ENCODE data around the gene STARD8. TPM values are rescaled to one million over a fixed set of nuclear protein-coding genes. Genes with fewer than 3 reads are reported as not detected.

Gene STARD8
- total and polyA plus RNA-seq, 2 donors (not counting 3 experiments of a cell fraction or from before 2014, with no cell fraction given), result 6.8 to 14.8 TPM

- ChIA-PET POLR2A (no interaction called here), CTCF (no interaction called here)
- Histone ChIP-seq H3K9me1 (replicated peaks; ENCODE audit: control insufficient read depth, extremely low read depth, insufficient read depth, low read length) (no peaks in the 10 kb centered on the region), H3K4me3 (replicated peaks in 1 of 3; ENCODE audit: insufficient read depth in 1 of 3, low read depth in 1 of 3, low read length in 3 of 3) (no peak overlapping the region), H3K4me1 (ENCODE audit: control insufficient read depth, extremely low read depth, insufficient read depth, low read length) (peaks cover 5% of the 10 kb centered on the region), H3K27me3 (ENCODE audit: control insufficient read depth in 2 of 2, insufficient read depth in 2 of 2, low read length in 2 of 2) (no peaks in the 10 kb centered on the region), H3K9ac (replicated peaks; ENCODE audit: extremely low read depth, insufficient read depth, low read length) (no peak overlapping the region), H2AFZ (ENCODE audit: low read depth, low read length) (no peak overlapping the region), H3K27ac (ENCODE audit: insufficient read depth, low read depth, low read length) (no peak overlapping the region), H3K79me2 (ENCODE audit: control insufficient read depth, insufficient read depth, low read length) (no peaks in the 10 kb centered on the region), H3K36me3 (ENCODE audit: control insufficient read depth in 2 of 2, extremely low read depth in 1 of 2, insufficient read depth in 2 of 2, low read length in 2 of 2) (no peaks in the 10 kb centered on the region), H3K9me3 (replicated peaks; ENCODE audit: control insufficient read depth, insufficient read depth, low read length) (no peaks in the 10 kb centered on the region), H3K4me2 (ENCODE audit: insufficient read depth, low read length) (no peak overlapping the region), H4K20me1 (replicated peaks; ENCODE audit: control insufficient read depth, extremely low read depth, insufficient read depth, low read length) (no peaks in the 10 kb centered on the region)
- no TSS peak for BruUV-seq (replicated peaks)
- intact Hi-C loops (cut with micrococcal nuclease) (no loop called here), dilution Hi-C loops (cut with MboI; ENCODE audit: extremely low pct_ligation_motif_present, low sequenced_read_pairs) (no loop called here)
- no peak for FAIRE-seq
- DNase-seq (ENCODE audit: low read depth, low spot score), result no peak
- TF ChIP-seq, protein P1, sequence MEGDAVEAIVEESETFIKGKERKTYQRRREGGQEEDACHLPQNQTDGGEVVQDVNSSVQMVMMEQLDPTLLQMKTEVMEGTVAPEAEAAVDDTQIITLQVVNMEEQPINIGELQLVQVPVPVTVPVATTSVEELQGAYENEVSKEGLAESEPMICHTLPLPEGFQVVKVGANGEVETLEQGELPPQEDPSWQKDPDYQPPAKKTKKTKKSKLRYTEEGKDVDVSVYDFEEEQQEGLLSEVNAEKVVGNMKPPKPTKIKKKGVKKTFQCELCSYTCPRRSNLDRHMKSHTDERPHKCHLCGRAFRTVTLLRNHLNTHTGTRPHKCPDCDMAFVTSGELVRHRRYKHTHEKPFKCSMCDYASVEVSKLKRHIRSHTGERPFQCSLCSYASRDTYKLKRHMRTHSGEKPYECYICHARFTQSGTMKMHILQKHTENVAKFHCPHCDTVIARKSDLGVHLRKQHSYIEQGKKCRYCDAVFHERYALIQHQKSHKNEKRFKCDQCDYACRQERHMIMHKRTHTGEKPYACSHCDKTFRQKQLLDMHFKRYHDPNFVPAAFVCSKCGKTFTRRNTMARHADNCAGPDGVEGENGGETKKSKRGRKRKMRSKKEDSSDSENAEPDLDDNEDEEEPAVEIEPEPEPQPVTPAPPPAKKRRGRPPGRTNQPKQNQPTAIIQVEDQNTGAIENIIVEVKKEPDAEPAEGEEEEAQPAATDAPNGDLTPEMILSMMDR (IDR thresholded peaks at IDR 0.05; ENCODE audit: extremely low read depth in 1 of 2, insufficient read depth in 1 of 2, low read depth in 1 of 2, low read length in 2 of 2), result no peak
- TF ChIP-seq EZH2 (IDR thresholded peaks at IDR 0.05; ENCODE audit: borderline replicate concordance, low read depth, low read length, severe bottlenecking) (no peak), MAX (IDR thresholded peaks at IDR 0.05; ENCODE audit: insufficient read depth, insufficient read length) (no peak), MYC (IDR thresholded peaks at IDR 0.05; ENCODE audit: low read depth, low read length) (no peak), FOS (IDR thresholded peaks at IDR 0.05; ENCODE audit: borderline replicate concordance, insufficient read depth, low read length) (no peak), POLR2AphosphoS5 (IDR thresholded peaks at IDR 0.05; ENCODE audit: insufficient read depth, low read depth, low read length) (no peak), GATA2 (IDR thresholded peaks at IDR 0.05; ENCODE audit: insufficient read depth, insufficient read length, low read depth, low read length) (no peak), JUN (IDR thresholded peaks at IDR 0.05; ENCODE audit: borderline replicate concordance, insufficient read depth, insufficient read length, low read depth) (no peak), POLR2A (IDR thresholded peaks at IDR 0.05; ENCODE audit: low read depth, low read length) (no peak)
Observed at GRCh38 chrX:68659786-68660185, 12.3 kb downstream of the STARD8 start.
